ENCODE data around the gene SPAG17.

The SPAG17 gene

GRCh38 chr1:118023199-118023598, 161.8 kb downstream of the SPAG17 start:
- no peak overlapping the region for H3K4me3 ChIP-seq (ENCODE audit: insufficient read depth, low read length, poor library complexity, severe bottlenecking)
- no peaks in the 10 kb centered on the region for H3K9me3 ChIP-seq (ENCODE audit: insufficient read depth, low read length)
- TF ChIP-seq EZH2phosphoT487 (conservative IDR thresholded peaks at IDR 0.05; ENCODE audit: low read length), result no peak
- TF ChIP-seq CTCF (IDR thresholded peaks at IDR 0.05; ENCODE audit: insufficient read depth, low read length, poor library complexity, severe bottlenecking), result no peak
- no peak overlapping the region for H3K27ac ChIP-seq (ENCODE audit: low read depth, low read length)
- H3K4me2 ChIP-seq (ENCODE audit: low read depth, low read length, poor library complexity, severe bottlenecking), result no peak overlapping the region
- H3K9ac ChIP-seq (ENCODE audit: low read length), result no peak overlapping the region
- no peaks in the 10 kb centered on the region for H3K36me3 ChIP-seq (ENCODE audit: low read length)
- no peaks in the 10 kb centered on the region for H3K27me3 ChIP-seq (ENCODE audit: low read length)
- H4K20me1 ChIP-seq (ENCODE audit: low read depth, low read length), result no peaks in the 10 kb centered on the region
- H3K79me2 ChIP-seq (ENCODE audit: insufficient read depth, low read length), result no peaks in the 10 kb centered on the region
- no peak overlapping the region for H2AFZ ChIP-seq (ENCODE audit: low read depth, low read length, severe bottlenecking)
- no peaks in the 10 kb centered on the region for H3F3A ChIP-seq (ENCODE audit: insufficient read depth)
- H3K9me2 ChIP-seq (replicated peaks; ENCODE audit: insufficient read depth, low read length), result no peaks in the 10 kb centered on the region

DNA sequence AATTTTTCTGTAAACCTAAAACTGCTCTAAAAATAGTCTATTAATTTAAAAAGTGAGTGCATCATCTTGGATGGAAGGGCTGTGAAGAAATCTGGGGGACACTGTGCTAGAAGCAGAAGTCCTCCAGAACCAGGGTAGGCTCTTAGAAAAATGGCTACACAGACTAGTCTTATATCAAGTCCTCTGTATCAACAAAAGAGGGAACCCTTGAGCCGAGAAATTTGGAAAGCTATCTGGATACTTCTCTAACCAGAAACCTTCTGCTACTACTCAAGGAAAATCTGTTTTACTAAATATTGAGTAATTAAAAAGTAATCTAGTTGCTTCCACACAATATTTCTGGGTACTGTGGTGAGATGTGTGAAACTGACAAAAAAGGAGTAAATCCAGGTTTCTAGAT, 163.4 kb downstream of the SPAG17 start:
- Histone ChIP-seq H4K20me1 (ENCODE audit: low read depth, low read length) (no peaks in the 10 kb centered on the region), H3K9ac (ENCODE audit: low read length) (no peak overlapping the region), H3K9me3 (ENCODE audit: insufficient read depth, low read length) (no peaks in the 10 kb centered on the region), H3K27me3 (ENCODE audit: low read length) (no peaks in the 10 kb centered on the region), H3K9me2 (replicated peaks; ENCODE audit: insufficient read depth, low read length) (no peaks in the 10 kb centered on the region), H2AFZ (ENCODE audit: low read depth, low read length, severe bottlenecking) (no peak overlapping the region), H3K4me3 (ENCODE audit: insufficient read depth, low read length, poor library complexity, severe bottlenecking) (no peak overlapping the region), H3F3A (ENCODE audit: insufficient read depth) (no peaks in the 10 kb centered on the region), H3K27ac (ENCODE audit: low read depth, low read length) (no peak overlapping the region), H3K79me2 (ENCODE audit: insufficient read depth, low read length) (no peaks in the 10 kb centered on the region), H3K36me3 (ENCODE audit: low read length) (no peaks in the 10 kb centered on the region), H3K4me2 (ENCODE audit: low read depth, low read length, poor library complexity, severe bottlenecking) (no peak overlapping the region)
- no peak for TF ChIP-seq EZH2phosphoT487 (conservative IDR thresholded peaks at IDR 0.05; ENCODE audit: low read length)
- no peak for TF ChIP-seq CTCF (IDR thresholded peaks at IDR 0.05; ENCODE audit: insufficient read depth, low read length, poor library complexity, severe bottlenecking)

DNA sequence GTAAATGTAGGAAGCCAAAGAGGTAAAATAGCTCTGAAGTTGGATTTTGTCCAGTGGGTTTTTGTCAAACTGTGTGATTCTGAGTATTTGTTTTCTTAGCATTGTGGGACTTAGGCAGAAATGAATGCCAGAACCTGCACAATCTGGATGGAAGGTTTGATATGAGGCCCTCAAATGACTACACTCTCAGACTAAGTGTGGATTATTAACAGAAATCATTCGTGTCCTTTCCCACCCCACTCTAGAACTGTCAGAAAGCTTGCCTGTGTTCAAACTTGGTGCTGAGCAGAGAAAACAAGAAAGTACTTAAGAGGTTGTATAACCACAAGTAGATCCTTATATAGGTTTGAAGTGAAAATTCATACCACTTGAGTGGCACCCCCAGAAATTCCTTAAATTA, 167.0 kb downstream of the SPAG17 start:
- TF ChIP-seq EZH2phosphoT487 (conservative IDR thresholded peaks at IDR 0.05; ENCODE audit: low read length) (no peak), CTCF (IDR thresholded peaks at IDR 0.05; ENCODE audit: insufficient read depth, low read length, poor library complexity, severe bottlenecking) (no peak)
- no peaks in the 10 kb centered on the region for H3K27me3 ChIP-seq (ENCODE audit: low read length)

More for the DNA sequence above, 167.0 kb downstream of the SPAG17 start:
- H3K79me2 ChIP-seq (ENCODE audit: insufficient read depth, low read length), result no peaks in the 10 kb centered on the region
- H4K20me1 ChIP-seq (ENCODE audit: low read depth, low read length), result no peaks in the 10 kb centered on the region
- no peak overlapping the region for H2AFZ ChIP-seq (ENCODE audit: low read depth, low read length, severe bottlenecking)
- no peaks in the 10 kb centered on the region for H3K9me3 ChIP-seq (ENCODE audit: insufficient read depth, low read length)
- no peaks in the 10 kb centered on the region for H3K9me2 ChIP-seq (replicated peaks; ENCODE audit: insufficient read depth, low read length)
- no peak overlapping the region for H3K4me2 ChIP-seq (ENCODE audit: low read depth, low read length, poor library complexity, severe bottlenecking)
- no peak overlapping the region for H3K9ac ChIP-seq (ENCODE audit: low read length)
- no peaks in the 10 kb centered on the region for H3K36me3 ChIP-seq (ENCODE audit: low read length)
- H3K4me3 ChIP-seq (ENCODE audit: insufficient read depth, low read length, poor library complexity, severe bottlenecking), result no peak overlapping the region
- no peaks in the 10 kb centered on the region for H3F3A ChIP-seq (ENCODE audit: insufficient read depth)
- no peak overlapping the region for H3K27ac ChIP-seq (ENCODE audit: low read depth, low read length)
